Psoas muscle (tissue), 8 donors: Measurements from ENCODE around the gene FNDC3A. TPM values are rescaled to one million over a fixed set of nuclear protein-coding genes. Genes with fewer than 3 reads are reported as not detected.

Source experiments
- ATAC-seq, 4 donors: fragments of 200-7000 bp; cut with Tn5 transposase; one replicate each; pipeline ENCODE4 v1.9.1; 2020; ENCODE audit warnings: moderate library complexity in 3 of 4, mild to moderate bottlenecking in 2 of 4
- DNase-seq, 2 donors: peaks; one replicate each; pipeline ENCODE4 v3.0.0-alpha.2; 2020
- H3K27ac ChIP-seq: fragments of 200-600 bp; one replicate; pipeline ENCODE4 v1.8.0; 2022
- H3K27me3 ChIP-seq, 3 donors: fragments of 200-600 bp in 1 of 3; one replicate each; pipeline versions ENCODE4 v1.6.1 to v1.8.0; 2013 to 2022; ENCODE audit warnings: low read length in 2 of 3, mild to moderate bottlenecking in 2 of 3, moderate library complexity in 1 of 3; ENCODE audit not compliant: insufficient read depth in 3 of 3
- H3K36me3 ChIP-seq, 2 donors: fragments of 200-600 bp in 1 of 2; one replicate each; pipeline versions ENCODE4 v1.6.1 to v1.8.0; 2013 to 2022; ENCODE audit warnings: low read depth in 1 of 2, mild to moderate bottlenecking in 1 of 2, moderate library complexity in 1 of 2; ENCODE audit not compliant: insufficient read depth in 1 of 2
- H3K4me1 ChIP-seq: fragments of 200-600 bp; one replicate; pipeline ENCODE4 v1.8.0; 2022
- H3K4me3 ChIP-seq: fragments of 200-600 bp; one replicate; pipeline ENCODE4 v1.8.0; 2022; ENCODE audit warnings: mild to moderate bottlenecking
- H3K9me3 ChIP-seq: fragments of 200-600 bp; one replicate; pipeline ENCODE4 v1.8.0; 2022
- CTCF ChIP-seq: fragments of 200-600 bp; IDR thresholded peaks from one replicate; pipeline ENCODE4 v1.8.0; 2022; ENCODE audit warnings: antibody characterized with exemption
- WGBS, 3 donors: extraction: QIAGEN DNeasy Blood & Tissue Kit; methylation state at CpG; one replicate each; pipeline versions ENCODE4 v1.1.6 to v1.1.7; 2013; 5-methylcytosine and 5-hydroxymethylcytosine counted together
- intact Hi-C, 2 donors: fragments of 100-400 bp; cut with DNase I; formaldehyde crosslinking; loops; one replicate each; pipeline versions ENCODE4 v1.11.0 to v1.14.2; 2022
- polyA plus RNA-seq, 3 donors: library from polyadenylated mRNA; stranded (reverse); fragments of 200-250 nt; gene quantifications; one replicate each; pipeline ENCODE4 v1.2.3, GENCODE V29; 2013
- total RNA-seq, 4 donors: library from RNA; stranded (reverse); fragmentation: NEBNext Ultra II Directional in 2 of 4; extraction: Animal tissue kit (Norgen Biotek cat#: 25700) in 2 of 4; gene quantifications; one replicate each; pipeline versions ENCODE4 v1.2.1 to v1.2.4, GENCODE V29; 2021 to 2023
- donor health status: healthy with polysubstance abuse.
- donor health status: DM: no; HTN: no; CAD: no; lungs with moderate emphysema.
- donor health status: Bipolar disorder and iron deficiency.
- donor health status: healthy.
- donor health status: DM: yes; HTN: yes; CAD: no.
- donor health status: DM: no; HTN: no; CAD: no.
- donor health status: DM: no; HTN: no; CAD: no.
- donor health status: DM: yes; HTN: yes; CAD: no.

The FNDC3A gene
- total and polyA plus RNA-seq, 7 donors = 4.4 to 18.6 (median 10.5) TPM

- Histone ChIP-seq H3K36me3 (no peaks in the 10 kb centered on the region), H3K9me3 (no peaks in the 10 kb centered on the region), H3K4me1 (no peaks in the 10 kb centered on the region), H3K27me3 (peaks cover 0 to 2% (median 0%) of the 10 kb centered on the region in 3 donors), H3K4me3 (no peak overlapping the region), H3K27ac (no peak overlapping the region)
- TF ChIP-seq CTCF = no peak
- intact Hi-C loops = no loop called here
- DNase-seq = no peak
- ATAC-seq = no peak
Measured at GRCh38 chr13:48938308-48938943, 37.3 kb upstream of the FNDC3A start.

GRCh38 chr13:48939728-48940127 is 36.0 kb upstream of the FNDC3A start:
- H3K4me1 ChIP-seq = no peaks in the 10 kb centered on the region
- ATAC-seq (no peak), DNase-seq (no peak)
- H3K9me3 ChIP-seq = no peaks in the 10 kb centered on the region
- H3K36me3 ChIP-seq = no peaks in the 10 kb centered on the region
- intact Hi-C loops = no loop called here
- TF ChIP-seq CTCF = no peak
- H3K27ac ChIP-seq = no peak overlapping the region
- WGBS, 3 donors = 68 to 96% (median 92%) methylated on average over 2 of the region's 2 CpGs
- H3K27me3 ChIP-seq = peaks cover 0 to 2% (median 0%) of the 10 kb centered on the region in 3 donors
- no peak overlapping the region for H3K4me3 ChIP-seq

- no peak for ATAC-seq
- WGBS, 3 donors = 45 to 59% (median 49%) methylated on average over 2 of the region's 2 CpGs
- H3K4me3 ChIP-seq = no peak overlapping the region
- H3K4me1 ChIP-seq = no peaks in the 10 kb centered on the region
- intact Hi-C loops = no loop called here
- H3K36me3 ChIP-seq = no peaks in the 10 kb centered on the region
- no peak for TF ChIP-seq CTCF
- no peaks in the 10 kb centered on the region for H3K27me3 ChIP-seq
- H3K9me3 ChIP-seq = no peaks in the 10 kb centered on the region
- no peak for DNase-seq
- no peak overlapping the region for H3K27ac ChIP-seq
Measured at GRCh38 chr13:48942131-48942530, 33.6 kb upstream of the FNDC3A start.

- WGBS, 3 donors = 64 to 69% (median 65%) methylated on average over 3 of the region's 3 CpGs
- no peaks in the 10 kb centered on the region for H3K9me3 ChIP-seq
- H3K36me3 ChIP-seq = no peaks in the 10 kb centered on the region
- intact Hi-C loops = no loop called here
- H3K27ac ChIP-seq = no peak overlapping the region
- no peaks in the 10 kb centered on the region for H3K4me1 ChIP-seq
- no peaks in the 10 kb centered on the region for H3K27me3 ChIP-seq
- no peak for ATAC-seq
- DNase-seq = no peak
- no peak for TF ChIP-seq CTCF
- H3K4me3 ChIP-seq = no peak overlapping the region
Measured at GRCh38 chr13:48944221-48944620, 31.5 kb upstream of the FNDC3A start.

- H3K4me1 ChIP-seq = no peaks in the 10 kb centered on the region
- H3K4me3 ChIP-seq = no peak overlapping the region
- DNase-seq (no peak), ATAC-seq (no peak)
- intact Hi-C loops = no loop called here
- no peaks in the 10 kb centered on the region for H3K9me3 ChIP-seq
- no peak for TF ChIP-seq CTCF
- no peaks in the 10 kb centered on the region for H3K36me3 ChIP-seq
- H3K27ac ChIP-seq = no peak overlapping the region
- H3K27me3 ChIP-seq = no peaks in the 10 kb centered on the region
- WGBS, 3 donors = 38 to 61% (median 43%) methylated on average over 1 of the region's 1 CpG
Measured at GRCh38 chr13:48945626-48946025, 30.1 kb upstream of the FNDC3A start.
